SU-DHL-6 (cell line): ENCODE measurements around the gene CCM2.

Experiments used
- H2AFZ ChIP-seq: fragments of 200-600 bp; sonication (generic); 2 replicates; pipeline ENCODE4 v1.6.1; 2014; ENCODE audit warnings: low read depth, mild to moderate bottlenecking, moderate library complexity, mixed read lengths, antibody characterized with exemption, low read length; ENCODE audit not compliant: severe bottlenecking
- H3F3A ChIP-seq: fragments of 200-600 bp; shearing (Covaris generic); 2 replicates; pipeline ENCODE4 v1.6.0; 2016; ENCODE audit warnings: antibody characterized with exemption, mild to moderate bottlenecking; ENCODE audit not compliant: insufficient read depth
- H3K27ac ChIP-seq: fragments of 200-600 bp; sonication (generic); 2 replicates; pipeline ENCODE4 v1.5.1; 2016; ENCODE audit warnings: low read depth, mild to moderate bottlenecking, low read length, moderate library complexity, mixed read lengths
- H3K27me3 ChIP-seq: fragments of 200-600 bp; sonication (generic), shearing (Covaris generic); 2 replicates; pipeline ENCODE4 v1.6.0; 2014; ENCODE audit warnings: mild to moderate bottlenecking, low read length
- H3K36me3 ChIP-seq: fragments of 200-600 bp; sonication (generic); 2 replicates; pipeline ENCODE4 v1.6.1; 2014; ENCODE audit warnings: mild to moderate bottlenecking, low read length, mixed read lengths
- H3K4me2 ChIP-seq: fragments of 300-600, 200-600 bp; shearing (Covaris generic), sonication (generic); 2 replicates; pipeline ENCODE4 v1.6.0; 2014; ENCODE audit warnings: low read length, low read depth, mild to moderate bottlenecking; ENCODE audit not compliant: poor library complexity, severe bottlenecking
- H3K4me3 ChIP-seq: fragments of 200-600 bp; sonication (generic); 2 replicates; pipeline ENCODE4 v1.5.1; 2014; ENCODE audit warnings: antibody characterized with exemption, low read length, mild to moderate bottlenecking, mixed read lengths; ENCODE audit not compliant: insufficient read depth, poor library complexity, severe bottlenecking
- H3K79me2 ChIP-seq: fragments of 200-600 bp; sonication (generic); 2 replicates; pipeline ENCODE4 v1.6.1; 2014; ENCODE audit warnings: mild to moderate bottlenecking, low read length, moderate library complexity; ENCODE audit not compliant: insufficient read depth
- H3K9ac ChIP-seq: fragments of 200-600 bp; sonication (generic); 2 replicates; pipeline ENCODE4 v1.7.0; 2014; ENCODE audit warnings: mild to moderate bottlenecking, low read length
- H3K9me2 ChIP-seq: fragments of 200-600 bp; sonication (generic); replicated peaks from 2 replicates; pipeline ENCODE4 v1.6.1; 2014; ENCODE audit warnings: low read length; ENCODE audit not compliant: insufficient read depth
- H3K9me3 ChIP-seq: fragments of 200-600 bp; sonication (generic); 2 replicates; pipeline ENCODE4 v1.6.1; 2014; ENCODE audit warnings: low read length, mixed read lengths; ENCODE audit not compliant: insufficient read depth
- H4K20me1 ChIP-seq: fragments of 200-600 bp; sonication (generic); 2 replicates; pipeline ENCODE4 v1.6.1; 2014; ENCODE audit warnings: low read depth, mild to moderate bottlenecking, antibody characterized with exemption, low read length, moderate library complexity, mixed read lengths
- CTCF ChIP-seq: fragments of 200-600 bp; sonication (generic); IDR thresholded peaks from one replicate; pipeline ENCODE4 v1.5.1; 2017; ENCODE audit warnings: antibody characterized with exemption, mild to moderate bottlenecking, low read length, moderate library complexity; ENCODE audit not compliant: insufficient read depth, poor library complexity, severe bottlenecking
- EZH2phosphoT487 ChIP-seq: fragments of 200-600 bp; sonication (generic), shearing (Covaris generic); conservative IDR thresholded peaks from 2 replicates; pipeline ENCODE4 v1.6.1; 2018; ENCODE audit warnings: mild to moderate bottlenecking, antibody characterized with exemption, low read length, moderate library complexity, mixed read lengths

The CCM2 gene

GRCh38 chr7:44975331-44976039 is 24.5 kb upstream of the CCM2 start:
- Histone ChIP-seq H3K27ac (no peak overlapping the region), H3K79me2 (peaks cover 27% of the 10 kb centered on the region), H3K9ac (no peak overlapping the region), H4K20me1 (no peaks in the 10 kb centered on the region), H3K4me2 (no peak overlapping the region), H3K9me3 (no peaks in the 10 kb centered on the region), H3K27me3 (no peaks in the 10 kb centered on the region), H3K9me2 (no peaks in the 10 kb centered on the region), H3F3A (peaks cover 14% of the 10 kb centered on the region), H3K4me3 (no peak overlapping the region), H3K36me3 (no peaks in the 10 kb centered on the region), H2AFZ (no peak overlapping the region)
- TF ChIP-seq CTCF, result no peak
- TF ChIP-seq EZH2phosphoT487, result no peak

- no peaks in the 10 kb centered on the region for H3K9me3 ChIP-seq
- H3K4me3 ChIP-seq, result no peak overlapping the region
- peaks cover 27% of the 10 kb centered on the region for H3K79me2 ChIP-seq
- H3K27me3 ChIP-seq, result no peaks in the 10 kb centered on the region
- H4K20me1 ChIP-seq, result no peaks in the 10 kb centered on the region
- no peak overlapping the region for H3K27ac ChIP-seq
- no peaks in the 10 kb centered on the region for H3K9me2 ChIP-seq
- peak overlapping the region; percentile 75 for H3K4me2 ChIP-seq
- TF ChIP-seq EZH2phosphoT487, result no peak
- TF ChIP-seq CTCF, result no peak
- H3K9ac ChIP-seq, result no peak overlapping the region
- no peak overlapping the region for H2AFZ ChIP-seq
- no peaks in the 10 kb centered on the region for H3K36me3 ChIP-seq
- H3F3A ChIP-seq, result peaks cover 21% of the 10 kb centered on the region
Measured at GRCh38 chr7:44976040-44976745, 23.8 kb upstream of the CCM2 start.

GRCh38 chr7:44976746-44977196 is 23.2 kb upstream of the CCM2 start:
- Histone ChIP-seq H4K20me1 (no peaks in the 10 kb centered on the region), H3K36me3 (no peaks in the 10 kb centered on the region), H3K27me3 (no peaks in the 10 kb centered on the region), H3K9me2 (no peaks in the 10 kb centered on the region), H3K79me2 (peaks cover 27% of the 10 kb centered on the region), H3K27ac (peak overlapping the region; percentile 95), H3K4me2 (peak overlapping the region; percentile 75), H2AFZ (no peak overlapping the region), H3K9me3 (no peaks in the 10 kb centered on the region), H3K9ac (peak overlapping the region; percentile 85), H3F3A (peaks cover 27% of the 10 kb centered on the region), H3K4me3 (no peak overlapping the region)
- no peak for TF ChIP-seq EZH2phosphoT487
- TF ChIP-seq CTCF, result no peak
